Measurements from ENCODE around the gene IDS.

DNA sequence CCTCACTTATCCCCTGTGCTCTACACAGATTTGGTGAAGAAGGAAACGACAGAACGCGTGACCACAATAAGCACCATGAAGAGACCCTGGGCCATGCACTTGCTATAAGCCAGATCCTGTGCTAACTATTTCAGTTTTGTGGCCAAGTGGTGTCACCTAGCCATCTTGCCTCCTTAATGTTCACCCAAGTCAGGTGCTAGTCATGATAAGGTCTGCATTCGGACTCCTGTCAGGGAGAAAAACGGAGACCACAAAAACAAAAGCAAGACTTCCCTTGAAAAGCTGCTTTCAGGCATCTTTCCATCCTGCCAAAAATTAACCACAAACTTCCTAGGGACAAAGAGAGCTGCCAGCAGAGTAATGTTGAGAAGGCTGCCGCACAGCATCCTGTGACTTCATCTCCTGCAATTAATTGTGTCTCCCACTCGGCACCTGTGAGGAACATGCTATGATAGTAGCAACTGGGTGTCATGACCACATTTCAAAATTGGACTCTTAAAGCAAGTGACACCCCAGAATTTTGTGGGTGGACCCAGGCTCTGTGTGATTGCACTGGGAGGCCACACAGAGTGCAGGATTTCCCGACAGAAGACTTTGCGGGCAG is 8.8 kb upstream of the IDS start:
- no peak for TF ChIP-seq CTCF (IDR thresholded peaks at IDR 0.05; ENCODE audit: control extremely low read depth in 1 of 3, insufficient read depth in 1 of 3, low read depth in 1 of 3, low read length in 3 of 3)
- no peak for TF ChIP-seq TEAD4 (IDR thresholded peaks at IDR 0.05; ENCODE audit: low read depth, low read length)
- TF ChIP-seq POLR2AphosphoS5 (IDR thresholded peaks at IDR 0.05; ENCODE audit: low read depth, low read length) = no peak
- TF ChIP-seq, protein P1, sequence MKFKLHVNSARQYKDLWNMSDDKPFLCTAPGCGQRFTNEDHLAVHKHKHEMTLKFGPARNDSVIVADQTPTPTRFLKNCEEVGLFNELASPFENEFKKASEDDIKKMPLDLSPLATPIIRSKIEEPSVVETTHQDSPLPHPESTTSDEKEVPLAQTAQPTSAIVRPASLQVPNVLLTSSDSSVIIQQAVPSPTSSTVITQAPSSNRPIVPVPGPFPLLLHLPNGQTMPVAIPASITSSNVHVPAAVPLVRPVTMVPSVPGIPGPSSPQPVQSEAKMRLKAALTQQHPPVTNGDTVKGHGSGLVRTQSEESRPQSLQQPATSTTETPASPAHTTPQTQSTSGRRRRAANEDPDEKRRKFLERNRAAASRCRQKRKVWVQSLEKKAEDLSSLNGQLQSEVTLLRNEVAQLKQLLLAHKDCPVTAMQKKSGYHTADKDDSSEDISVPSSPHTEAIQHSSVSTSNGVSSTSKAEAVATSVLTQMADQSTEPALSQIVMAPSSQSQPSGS (IDR thresholded peaks at IDR 0.05; ENCODE audit: low read length) = no peak
- no peak for TF ChIP-seq EZH2 (IDR thresholded peaks at IDR 0.05; ENCODE audit: low read depth, low read length, severe bottlenecking)
- TF ChIP-seq KDM4A (IDR thresholded peaks at IDR 0.05; ENCODE audit: low read depth, low read length, severe bottlenecking) = no peak
- TF ChIP-seq POLR2A (IDR thresholded peaks at IDR 0.05; ENCODE audit: control extremely low read depth in 1 of 2, low read depth in 2 of 2, low read length in 2 of 2) = no peak
- TF ChIP-seq, protein P2, sequence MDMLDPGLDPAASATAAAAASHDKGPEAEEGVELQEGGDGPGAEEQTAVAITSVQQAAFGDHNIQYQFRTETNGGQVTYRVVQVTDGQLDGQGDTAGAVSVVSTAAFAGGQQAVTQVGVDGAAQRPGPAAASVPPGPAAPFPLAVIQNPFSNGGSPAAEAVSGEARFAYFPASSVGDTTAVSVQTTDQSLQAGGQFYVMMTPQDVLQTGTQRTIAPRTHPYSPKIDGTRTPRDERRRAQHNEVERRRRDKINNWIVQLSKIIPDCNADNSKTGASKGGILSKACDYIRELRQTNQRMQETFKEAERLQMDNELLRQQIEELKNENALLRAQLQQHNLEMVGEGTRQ (IDR thresholded peaks at IDR 0.05; ENCODE audit: low read length) = no peak
- TF ChIP-seq TCF12 (IDR thresholded peaks at IDR 0.05; ENCODE audit: low read depth, low read length) = no peak
- TF ChIP-seq EP300 (IDR thresholded peaks at IDR 0.05; ENCODE audit: borderline replicate concordance in 1 of 2, low read depth in 2 of 2, low read length in 2 of 2) = no peak

All from H1 (cell line).